Gastroesophageal sphincter (tissue), 4 donors: Measurements from ENCODE around the gene MRPL9. TPM values are rescaled to one million over a fixed set of nuclear protein-coding genes. Genes with fewer than 3 reads are reported as not detected.

Experiments used
- ATAC-seq: fragments of 150-250 bp; one replicate; pipeline ENCODE4 v1.9.1; 2016; ENCODE audit warnings: mild to moderate bottlenecking, moderate library complexity
- H3K27ac ChIP-seq, 4 donors: fragments of 200-600 bp; sonication (generic) in 3 of 4; 1 replicate in 3 of 4; 2 replicates in 1 of 4; pipeline ENCODE4 v1.5.1; 2016 to 2019
- H3K27me3 ChIP-seq: fragments of 200-600 bp; sonication (generic); one replicate; pipeline ENCODE4 v1.5.1; 2019
- H3K36me3 ChIP-seq, 2 donors: fragments of 200-600 bp; sonication (generic); one replicate each; pipeline ENCODE4 v1.5.1; 2019; ENCODE audit warnings: control low read depth in 1 of 2
- H3K4me1 ChIP-seq, 3 donors: fragments of 200-600 bp; sonication (generic); 1 replicate in 2 of 3; 2 replicates in 1 of 3; pipeline ENCODE4 v1.5.1; 2016 to 2019; ENCODE audit warnings: control low read depth in 2 of 3
- H3K4me3 ChIP-seq, 2 donors: fragments of 200-600 bp; sonication (generic); one replicate each; pipeline ENCODE4 v1.5.1; 2019; ENCODE audit warnings: mild to moderate bottlenecking in 1 of 2, moderate library complexity in 1 of 2
- H3K9me3 ChIP-seq, 3 donors: fragments of 200-600 bp; sonication (generic); one replicate each; pipeline ENCODE4 v1.5.1; 2017 to 2019; ENCODE audit warnings: control low read depth in 2 of 3
- CTCF ChIP-seq, 4 experiments: fragments of 200-600 bp in 2 of 4; fragments of 450-650 bp in 2 of 4; sonication (generic) in 1 of 4; IDR thresholded peaks; one replicate each; pipeline ENCODE4 v1.5.1; 2017 to 2019; ENCODE audit warnings: antibody characterized with exemption in 4 of 4, mild to moderate bottlenecking in 2 of 4, moderate library complexity in 2 of 4
- EP300 ChIP-seq: sonication (generic); formaldehyde crosslinking; IDR thresholded peaks from one replicate; pipeline ENCODE4 v1.6.1; 2017; ENCODE audit warnings: antibody characterized with exemption, mild to moderate bottlenecking
- POLR2A ChIP-seq, 2 donors: fragments of 450-650 bp; IDR thresholded peaks; one replicate each; pipeline ENCODE4 v1.6.1; 2017; ENCODE audit warnings: antibody characterized with exemption in 2 of 2, mild to moderate bottlenecking in 2 of 2, moderate library complexity in 1 of 2
- POLR2AphosphoS5 ChIP-seq: sonication (generic); formaldehyde crosslinking; IDR thresholded peaks from one replicate; pipeline ENCODE4 v1.6.1; 2017; ENCODE audit warnings: antibody characterized with exemption
- WGBS, 2 donors: methylation state at CpG; one replicate each; pipeline ENCODE4 v1.1.5; 2018; ENCODE audit warnings: low coverage in 1 of 2; 5-methylcytosine and 5-hydroxymethylcytosine counted together
- total RNA-seq, 4 donors: library from RNA; depleted of rRNA; stranded (reverse); fragments of >200 nt; gene quantifications; one replicate each; pipeline ENCODE4 v1.1.0, GENCODE V29; 2016

MRPL9 gene
- total RNA-seq, 4 donors from 2014 or later: 49.7 to 60.7 (median 55.5) TPM

GRCh38 chr1:151802372-151802771 lies 39.1 kb upstream of the MRPL9 start:
- Histone ChIP-seq H3K9me3 (no peaks in the 10 kb centered on the region), H3K36me3 (no peaks in the 10 kb centered on the region), H3K4me3 (no peak overlapping the region), H3K27me3 (peaks cover 59% of the 10 kb centered on the region), H3K27ac (no peak overlapping the region), H3K4me1 (no peaks in the 10 kb centered on the region)
- no peak for ATAC-seq
- TF ChIP-seq EP300 (no peak), POLR2A (IDR thresholded peaks at IDR 0.05) (no peak), CTCF (IDR thresholded peaks at IDR 0.05) (no peak), POLR2AphosphoS5 (no peak)
- no CpG with 5 or more reads among the region's 5 CpGs for WGBS, 2 donors

- no peaks in the 10 kb centered on the region for H3K36me3 ChIP-seq
- peaks cover 58% of the 10 kb centered on the region for H3K27me3 ChIP-seq
- no peak overlapping the region for H3K4me3 ChIP-seq
- no peak for ATAC-seq
- no peaks in the 10 kb centered on the region for H3K9me3 ChIP-seq
- WGBS, 2 donors: no CpG with 5 or more reads among the region's 7 CpGs
- no peaks in the 10 kb centered on the region for H3K4me1 ChIP-seq
- TF ChIP-seq POLR2AphosphoS5 (no peak), POLR2A (IDR thresholded peaks at IDR 0.05) (no peak), CTCF (IDR thresholded peaks at IDR 0.05) (no peak), EP300 (no peak)
- H3K27ac ChIP-seq: no peak overlapping the region
Observed at GRCh38 chr1:151801846-151802245, 38.5 kb upstream of the MRPL9 start.

GRCh38 chr1:151801310-151801820 lies 38.1 kb upstream of the MRPL9 start:
- H3K4me3 ChIP-seq: no peak overlapping the region
- peaks cover 54% of the 10 kb centered on the region for H3K27me3 ChIP-seq
- no peak for ATAC-seq
- no peaks in the 10 kb centered on the region for H3K36me3 ChIP-seq
- no peaks in the 10 kb centered on the region for H3K4me1 ChIP-seq
- TF ChIP-seq POLR2A (IDR thresholded peaks at IDR 0.05): no peak
- no peak for TF ChIP-seq EP300
- TF ChIP-seq POLR2AphosphoS5: no peak
- TF ChIP-seq CTCF (IDR thresholded peaks at IDR 0.05): no peak
- H3K9me3 ChIP-seq: no peaks in the 10 kb centered on the region
- WGBS, 2 donors: 80% methylated on average over 2 of the region's 12 CpGs; no CpG with 5 or more reads in 1 of the 2 donors
- no peak overlapping the region for H3K27ac ChIP-seq

GRCh38 chr1:151800830-151801229 lies 37.5 kb upstream of the MRPL9 start:
- Histone ChIP-seq H3K9me3 (no peaks in the 10 kb centered on the region), H3K4me3 (no peak overlapping the region), H3K27ac (no peak overlapping the region), H3K36me3 (no peaks in the 10 kb centered on the region), H3K4me1 (no peaks in the 10 kb centered on the region), H3K27me3 (peaks cover 50% of the 10 kb centered on the region)
- ATAC-seq: no peak
- TF ChIP-seq POLR2AphosphoS5 (no peak), POLR2A (IDR thresholded peaks at IDR 0.05) (no peak), EP300 (no peak), CTCF (IDR thresholded peaks at IDR 0.05) (no peak)
- WGBS, 2 donors: 75% methylated on average over 4 of the region's 8 CpGs; no CpG with 5 or more reads in 1 of the 2 donors

GRCh38 chr1:151799179-151800022 lies 36.1 kb upstream of the MRPL9 start:
- Histone ChIP-seq H3K4me3 (no peak overlapping the region), H3K4me1 (no peaks in the 10 kb centered on the region), H3K27me3 (peaks cover 48% of the 10 kb centered on the region), H3K36me3 (no peaks in the 10 kb centered on the region), H3K9me3 (no peaks in the 10 kb centered on the region), H3K27ac (no peak overlapping the region)
- no peak for ATAC-seq
- WGBS, 2 donors: 28 to 55% methylated on average over 2 to 8 of the region's 9 CpGs
- no peak for TF ChIP-seq CTCF (IDR thresholded peaks at IDR 0.05)
- no peak for TF ChIP-seq POLR2AphosphoS5
- no peak for TF ChIP-seq EP300
- TF ChIP-seq POLR2A (IDR thresholded peaks at IDR 0.05): no peak
